GM18907 (cell line): ENCODE data around the gene NFIC.
"Not testable (repeated sequence)": the region's sequence is repeated elsewhere in the genome, so short reads cannot be mapped to it uniquely, and the experiment has no call there.

Experiments
- ATAC-seq: cut with Tn5 transposase; IDR thresholded peaks from one replicate; pipeline ENCODE4 v1.9.1; 2021; ENCODE audit warnings: mild to moderate bottlenecking, moderate library complexity; ENCODE audit not compliant: unreplicated experiment

The NFIC gene

DNA sequence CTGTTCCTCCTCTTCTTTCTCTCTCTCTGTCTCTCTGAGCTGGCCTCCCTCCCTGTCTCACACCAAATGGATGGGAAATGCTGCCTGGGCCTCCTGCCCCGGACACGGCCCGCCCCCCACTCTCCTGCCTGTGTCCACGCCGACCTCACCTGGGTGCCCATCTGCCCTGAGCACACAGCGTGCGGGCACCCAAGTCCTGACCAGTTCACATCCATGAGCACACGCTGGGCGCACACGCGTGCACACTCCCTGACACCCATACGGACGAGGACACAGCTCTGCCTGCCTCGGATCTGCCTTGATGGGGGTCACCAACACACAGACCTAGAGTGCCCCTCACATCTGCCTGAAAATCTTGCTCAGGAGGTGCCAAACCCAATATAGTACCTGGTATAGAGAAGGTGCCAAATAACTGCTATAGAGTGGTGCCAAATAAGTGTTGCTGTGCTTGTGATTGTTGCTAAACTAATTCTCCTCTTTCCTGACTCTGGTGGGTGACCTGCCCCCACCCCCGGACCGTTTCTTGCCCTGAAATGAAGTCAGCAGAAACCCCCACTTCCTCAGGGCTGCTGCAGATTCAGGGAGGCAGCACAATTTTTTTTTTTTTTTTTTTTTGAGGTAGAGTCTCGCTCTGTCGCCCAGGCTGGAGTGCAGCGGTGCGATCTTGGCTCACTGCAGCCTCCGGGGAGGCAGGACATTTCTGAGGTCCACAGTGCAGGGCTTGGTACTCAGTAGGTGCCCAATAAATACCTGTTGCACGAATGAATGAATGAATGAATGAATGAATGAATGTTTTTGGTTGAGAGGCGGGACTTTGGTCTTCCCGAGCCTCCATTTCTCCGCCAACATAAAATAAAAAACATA, 4.6 kb downstream of the NFIC start:
- ATAC-seq: no peak

GRCh38 chr19:3372413-3372812, 6.0 kb downstream of the NFIC start:
- no peak for ATAC-seq

GRCh38 chr19:3373971-3374368, 7.6 kb downstream of the NFIC start:
- ATAC-seq: no peak

DNA sequence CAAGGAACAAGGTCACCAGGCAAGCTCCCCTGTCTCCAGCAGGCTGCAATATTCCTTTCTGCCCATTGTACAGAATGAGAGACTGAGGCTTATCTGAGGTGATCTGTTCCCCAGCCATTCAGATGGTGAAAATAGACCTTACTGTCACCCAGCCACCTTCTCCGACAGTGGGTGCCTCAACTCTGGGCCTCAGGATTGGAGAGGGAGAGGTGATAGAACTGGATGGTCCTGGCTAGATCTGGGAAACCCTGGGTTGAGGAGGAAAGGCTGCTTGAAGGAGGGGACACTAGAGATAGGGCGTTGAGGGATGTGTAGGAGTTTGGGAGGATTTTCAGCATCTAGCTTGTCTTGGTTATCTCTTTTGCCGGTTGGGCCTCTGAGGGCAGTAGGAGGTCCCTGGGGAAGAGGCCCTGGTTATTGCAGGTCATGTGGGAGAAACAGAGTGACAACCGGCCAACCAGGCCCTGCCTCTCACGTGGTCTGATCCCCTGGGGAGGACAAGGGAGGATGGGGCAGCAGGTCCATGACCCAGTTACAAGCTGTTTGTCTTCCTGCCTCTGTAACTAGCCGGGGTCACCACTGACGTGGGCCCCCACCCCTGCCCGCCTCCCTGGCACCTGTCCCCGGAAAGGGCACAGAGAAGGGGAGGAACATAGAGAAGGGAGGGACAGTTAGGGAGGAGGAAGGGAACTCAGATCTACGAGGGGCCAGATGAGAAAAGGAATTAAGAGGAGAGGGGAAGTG, 8.2 kb downstream of the NFIC start:
- ATAC-seq: no peak

- ATAC-seq: no peak
Measured at GRCh38 chr19:3375221-3376090, 9.1 kb downstream of the NFIC start.

DNA sequence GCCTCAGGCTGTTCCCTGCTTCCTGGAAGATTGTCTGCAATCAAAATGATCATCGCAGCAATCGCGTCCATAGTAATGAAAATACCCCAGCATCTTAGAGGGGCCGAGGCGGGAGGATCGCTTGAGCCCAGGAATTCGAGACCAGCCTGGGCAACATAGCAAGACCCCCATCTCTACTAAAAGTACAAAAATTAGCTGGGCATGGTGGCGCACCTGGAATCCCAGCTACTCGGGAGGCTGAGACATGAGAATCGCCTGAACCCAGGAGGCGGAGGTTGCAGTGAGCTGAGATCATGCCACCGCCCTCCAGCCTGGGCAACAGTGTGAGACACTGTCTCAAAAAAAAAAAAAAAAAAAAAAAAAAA, 9.7 kb downstream of the NFIC start:
- ATAC-seq: not testable (repeated sequence)

DNA sequence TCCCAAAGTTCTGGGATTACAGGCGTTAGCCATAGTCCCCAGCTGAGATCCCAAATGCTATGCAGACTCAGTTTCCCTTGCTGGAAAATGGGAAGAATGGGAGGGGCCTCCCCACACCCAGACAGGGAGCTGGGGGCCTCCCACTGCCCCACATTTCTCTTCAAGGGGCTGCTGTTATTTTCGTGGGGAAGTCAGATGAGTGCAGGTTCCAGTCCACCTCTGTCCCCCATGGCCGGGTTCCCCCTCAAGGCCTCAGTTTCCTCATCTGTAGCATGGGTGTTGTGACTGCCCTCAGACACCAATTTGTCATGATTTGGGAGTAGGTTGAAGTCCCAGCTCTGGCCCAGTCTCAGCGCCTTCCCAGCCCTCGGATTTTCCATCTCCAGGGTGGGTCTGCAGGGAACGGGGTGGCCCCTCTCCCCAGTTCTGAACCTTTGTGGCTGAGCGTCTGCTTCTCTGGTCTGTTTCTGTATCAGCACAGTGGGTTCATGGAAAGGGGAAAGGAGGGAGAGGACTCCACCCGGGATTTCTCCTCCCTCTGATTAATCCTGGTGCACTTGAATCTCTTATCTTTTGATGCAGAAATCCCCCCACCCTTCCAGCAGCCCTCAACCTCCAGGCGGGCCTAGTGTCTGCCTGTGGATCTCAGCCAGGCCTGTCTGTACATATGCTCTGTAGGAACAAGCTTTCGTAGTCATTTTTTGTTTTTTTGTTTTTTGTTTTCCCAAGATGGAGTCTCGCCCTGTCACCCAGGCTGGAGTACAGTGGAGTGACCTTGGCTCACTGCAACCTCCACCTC, 12.2 kb downstream of the NFIC start:
- no peak for ATAC-seq

DNA sequence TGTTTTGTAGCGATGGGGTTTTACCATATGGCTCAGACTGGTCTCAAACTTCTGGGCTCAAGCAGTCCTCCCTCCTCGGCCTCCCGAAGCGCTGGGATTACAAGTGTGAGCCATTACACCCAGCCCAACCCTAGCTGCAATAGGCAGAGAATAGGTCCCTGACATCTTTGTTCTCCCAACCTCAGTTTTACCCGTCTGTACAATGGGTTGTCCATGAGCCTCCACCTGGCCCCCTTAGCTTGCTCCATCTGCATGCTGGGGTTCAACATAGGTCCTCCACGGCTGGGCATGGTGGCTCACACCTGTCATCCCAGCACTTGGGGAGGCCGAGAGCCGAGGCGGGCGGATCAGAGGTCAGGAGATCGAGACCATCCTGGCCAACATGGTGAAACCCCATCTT, 14.4 kb downstream of the NFIC start:
- no peak for ATAC-seq

DNA sequence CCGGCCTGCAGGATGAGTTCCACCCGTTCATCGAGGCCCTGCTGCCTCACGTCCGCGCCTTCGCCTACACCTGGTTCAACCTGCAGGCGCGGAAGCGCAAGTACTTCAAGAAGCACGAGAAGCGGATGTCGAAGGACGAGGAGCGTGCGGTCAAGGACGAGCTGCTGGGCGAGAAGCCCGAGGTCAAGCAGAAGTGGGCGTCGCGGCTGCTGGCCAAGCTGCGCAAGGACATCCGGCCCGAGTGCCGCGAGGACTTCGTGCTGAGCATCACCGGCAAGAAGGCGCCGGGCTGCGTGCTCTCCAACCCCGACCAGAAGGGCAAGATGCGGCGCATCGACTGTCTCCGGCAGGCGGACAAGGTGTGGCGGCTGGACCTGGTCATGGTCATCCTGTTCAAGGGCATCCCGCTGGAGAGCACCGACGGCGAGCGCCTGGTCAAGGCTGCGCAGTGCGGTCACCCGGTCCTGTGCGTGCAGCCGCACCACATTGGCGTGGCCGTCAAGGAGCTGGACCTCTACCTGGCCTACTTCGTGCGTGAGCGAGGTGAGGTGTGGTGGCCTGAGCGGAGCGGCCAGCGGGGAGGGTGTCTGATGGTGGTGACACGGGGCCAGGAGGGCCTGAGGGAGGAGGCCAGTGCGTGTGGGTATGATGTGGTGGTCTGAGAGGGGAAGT, 15.5 kb downstream of the NFIC start:
- no peak for ATAC-seq

DNA sequence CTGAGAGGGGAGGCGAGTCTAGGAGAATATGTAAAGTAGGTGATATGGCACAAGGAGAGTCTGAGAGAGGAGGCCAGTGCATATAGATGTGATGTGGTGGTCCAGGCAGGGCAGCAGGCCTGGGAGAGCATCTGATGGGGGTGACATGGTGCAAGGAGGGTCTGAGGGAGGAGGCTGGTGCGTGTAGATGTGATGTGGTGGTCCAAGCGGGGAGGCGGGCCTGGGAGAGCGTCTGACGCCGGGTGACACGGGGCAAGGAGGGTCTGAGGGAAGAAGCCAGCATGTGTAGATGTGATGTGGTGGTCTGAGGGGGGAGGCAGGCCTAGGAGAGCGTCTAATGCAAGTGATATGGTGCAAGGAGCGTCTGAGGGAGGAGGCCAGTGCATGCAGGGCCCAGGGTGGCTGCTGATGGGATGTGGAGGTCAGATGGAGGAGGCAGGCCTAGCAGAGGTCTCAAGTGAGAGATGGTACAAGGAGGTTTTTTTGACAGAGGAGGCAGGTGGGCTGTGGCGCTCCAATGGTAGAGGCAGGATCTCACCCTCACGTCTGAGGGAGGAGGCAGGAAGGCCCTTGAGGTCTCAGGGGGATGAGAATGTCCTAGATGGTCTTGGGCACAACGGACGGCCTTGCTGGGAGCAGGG, 16.2 kb downstream of the NFIC start:
- ATAC-seq: no peak

GRCh38 chr19:3383121-3383722, 16.8 kb downstream of the NFIC start:
- ATAC-seq: no peak

- ATAC-seq: no peak
Measured at GRCh38 chr19:3386447-3387234, 20.3 kb downstream of the NFIC start.

DNA sequence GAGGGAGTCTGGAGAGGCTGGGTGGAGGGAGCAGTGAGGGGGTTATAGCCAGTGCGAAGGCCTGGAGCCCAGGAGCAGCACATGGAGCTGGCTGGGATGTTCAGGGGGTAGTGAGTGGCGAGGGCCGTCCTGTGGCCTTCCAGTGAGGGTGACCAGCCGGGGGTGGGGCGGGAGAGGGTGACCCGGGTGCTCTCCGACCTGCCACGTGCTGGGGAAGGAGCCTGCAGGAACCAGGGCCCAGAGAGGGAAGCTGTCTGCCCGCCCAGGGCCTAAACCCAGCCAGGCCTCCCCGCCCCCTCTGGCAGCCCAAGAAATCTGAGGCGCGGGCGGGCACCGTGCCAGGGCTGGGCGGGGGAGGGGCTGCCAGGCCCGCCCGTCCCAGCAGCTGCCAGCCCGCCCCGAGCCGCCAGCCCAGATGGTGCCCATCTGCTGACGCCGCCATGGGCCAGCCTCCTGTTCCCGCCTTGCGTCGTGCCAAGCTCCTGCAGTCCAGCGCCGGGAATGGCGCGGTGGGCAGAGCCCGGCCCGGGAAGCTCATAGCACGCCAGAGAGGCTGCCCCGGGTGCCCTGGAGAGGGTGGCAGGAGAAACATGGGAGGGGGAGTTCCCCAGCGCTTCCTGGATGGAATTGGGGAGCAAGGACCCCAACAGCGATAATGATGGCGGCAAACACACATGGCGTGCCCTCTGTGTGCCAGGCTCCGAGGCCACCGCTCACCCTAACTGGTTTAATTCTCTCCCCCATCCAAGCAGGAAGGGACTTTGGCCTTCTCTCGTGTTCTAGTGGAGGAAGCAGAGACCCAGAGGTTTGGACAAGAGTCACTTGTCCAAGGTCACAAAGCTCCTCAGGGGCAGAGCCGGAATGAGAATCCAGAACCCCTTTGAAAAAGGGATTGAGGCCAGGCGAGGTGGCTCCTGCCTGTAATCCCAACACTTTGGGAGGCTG, 21.5 kb downstream of the NFIC start:
- no peak for ATAC-seq

DNA sequence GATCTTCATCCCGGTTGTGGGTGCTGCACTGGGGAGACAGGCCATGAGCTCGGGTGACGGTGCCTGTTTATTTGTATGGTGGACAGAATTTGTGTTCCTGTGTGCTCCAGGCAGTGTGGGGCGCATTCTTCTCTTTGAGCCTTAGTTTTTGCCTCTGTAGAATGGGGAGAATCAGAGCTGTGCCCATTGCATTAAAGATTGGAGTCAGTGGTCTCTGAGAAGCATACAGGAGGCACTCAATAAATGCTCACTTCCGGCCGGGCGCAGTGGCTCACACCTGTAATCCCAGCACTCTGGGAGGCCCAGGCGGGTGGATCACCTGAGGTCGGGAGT, 23.0 kb downstream of the NFIC start:
- ATAC-seq: no peak

DNA sequence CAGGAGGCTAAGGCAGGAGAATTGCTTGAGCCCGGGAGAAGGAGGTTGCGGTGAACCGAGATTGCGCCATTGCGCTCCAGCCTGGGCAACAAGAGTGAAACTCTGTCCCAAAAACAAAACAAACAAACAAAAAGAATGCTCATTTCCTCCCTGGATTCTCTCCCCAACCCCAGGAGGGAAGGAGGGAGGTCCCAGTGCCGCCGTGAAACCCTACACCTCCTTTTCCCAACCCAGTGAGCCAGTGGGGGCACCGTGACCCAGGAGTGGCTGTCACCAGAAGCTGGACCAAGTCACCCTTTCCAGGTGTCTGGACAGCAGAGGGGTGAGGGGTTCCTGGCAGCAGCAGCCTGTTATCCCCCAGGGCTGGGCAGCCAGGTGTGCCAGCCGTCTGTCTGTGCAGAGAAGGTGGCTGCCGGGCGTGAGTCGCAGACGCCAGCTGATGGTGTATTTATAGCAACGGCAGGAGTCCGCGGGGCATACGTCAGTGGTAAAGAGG, 23.5 kb downstream of the NFIC start:
- ATAC-seq: no peak

DNA sequence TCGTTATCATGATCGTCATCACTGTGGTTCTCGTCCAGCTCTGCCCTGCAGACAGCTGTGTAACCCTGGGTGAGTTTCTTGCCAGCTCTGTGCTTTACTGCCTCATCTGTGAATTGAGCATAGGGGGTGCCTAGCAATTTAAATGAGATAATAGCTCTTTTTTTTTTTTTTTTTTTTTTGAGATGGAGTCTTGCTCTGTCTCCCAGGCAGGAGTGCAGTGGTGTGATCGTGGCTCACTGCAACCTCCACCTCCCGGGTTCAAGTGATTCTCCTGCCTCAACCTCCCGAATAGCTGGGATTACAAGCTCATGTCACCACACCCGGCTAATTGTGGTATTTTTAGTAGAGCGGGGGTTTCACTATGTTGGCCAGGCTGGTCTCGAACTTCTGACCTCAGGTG, 25.5 kb downstream of the NFIC start:
- not testable (repeated sequence) for ATAC-seq

DNA sequence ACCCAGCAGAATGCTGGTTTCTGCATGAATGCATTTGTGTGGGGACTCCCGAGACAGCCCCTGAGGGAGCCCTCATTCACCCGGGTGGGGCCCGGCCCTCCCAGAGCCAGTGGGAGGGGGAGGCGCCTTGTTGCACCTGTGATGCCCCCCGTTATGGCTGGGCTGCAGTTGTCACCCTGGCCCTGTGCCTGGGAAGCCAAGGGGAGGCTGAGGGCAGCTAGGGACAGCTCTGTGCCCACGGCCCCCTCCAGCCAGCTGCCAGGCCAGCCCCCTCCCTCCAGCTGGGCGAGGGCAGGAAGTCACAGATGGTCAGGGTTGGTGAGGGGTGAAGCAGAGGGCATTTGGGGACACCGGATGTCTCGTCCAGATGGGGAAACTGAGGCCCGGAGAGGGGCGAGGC, 26.1 kb downstream of the NFIC start:
- ATAC-seq: no peak
